ENCODE measurements around the gene WDR59.
"Not testable (repeated sequence)": the region's sequence is repeated elsewhere in the genome, so short reads cannot be mapped to it uniquely, and the experiment has no call there.

WDR59 gene

GRCh38 chr16:74975591-74975990 lies 9.3 kb downstream of the WDR59 start:
- no peak for DNase-seq

DNA sequence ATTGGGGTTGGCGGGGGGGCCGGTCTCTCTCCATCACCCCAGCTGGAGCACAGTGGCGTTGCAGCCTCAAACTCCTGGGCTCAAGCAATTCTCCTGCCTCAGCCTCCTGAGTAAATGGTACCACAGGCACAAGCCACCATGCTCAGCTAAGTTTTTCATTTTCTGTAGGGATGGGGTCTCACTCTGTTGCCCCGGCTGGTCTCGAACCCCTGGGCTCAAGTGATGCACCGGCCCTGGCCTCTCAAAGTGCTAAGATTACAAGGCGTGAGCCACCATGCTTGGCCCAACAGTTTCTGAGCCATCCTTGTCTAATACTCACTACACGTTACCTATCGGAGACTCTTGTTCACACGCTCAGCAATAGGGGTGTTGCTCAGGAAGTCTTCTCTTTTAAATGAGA lies 11.6 kb downstream of the WDR59 start:
- DNase-seq: no peak

DNA sequence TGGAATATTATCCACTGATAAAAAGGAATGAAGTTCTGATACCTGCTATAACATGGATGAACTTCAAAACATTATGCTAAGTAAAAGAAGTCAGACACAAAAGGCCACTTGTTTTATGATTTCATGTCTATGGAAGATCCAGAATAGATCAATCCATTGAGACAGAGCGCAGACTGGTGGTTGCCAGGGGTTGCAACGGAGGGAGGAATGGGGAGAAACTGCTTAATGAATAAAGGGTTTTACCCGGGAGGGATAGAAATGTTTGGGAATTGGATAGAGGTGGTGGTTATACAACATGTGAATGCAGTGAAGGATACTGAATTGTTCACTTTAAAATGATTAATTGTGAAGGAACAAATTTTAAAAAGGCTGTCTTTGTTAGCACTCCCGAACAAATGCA lies 30.2 kb downstream of the WDR59 start:
- DNase-seq: no peak

GRCh38 chr16:74951681-74952080 lies 33.2 kb downstream of the WDR59 start:
- DNase-seq: no peak

GRCh38 chr16:74951206-74951605 lies 33.7 kb downstream of the WDR59 start:
- no peak for DNase-seq

DNA sequence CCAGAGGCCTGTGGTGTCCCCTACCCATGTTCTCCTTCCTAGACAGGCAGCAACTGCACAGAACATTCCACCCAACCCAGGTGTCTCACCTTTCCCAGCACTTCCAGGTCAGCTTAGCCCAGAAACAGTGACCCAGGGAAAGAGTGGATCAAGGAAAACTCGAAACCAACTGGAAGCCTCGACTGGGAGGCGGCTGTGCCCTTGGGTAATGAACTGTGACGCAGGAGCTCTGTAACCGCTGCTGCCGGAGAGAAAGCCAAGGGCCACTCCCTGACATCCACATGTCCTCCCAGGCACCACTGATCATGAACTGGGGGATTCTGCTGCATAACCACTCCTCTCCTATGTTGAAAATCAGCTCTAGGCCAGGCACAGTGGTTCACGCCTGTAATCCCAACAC lies 34.4 kb downstream of the WDR59 start:
- DNase-seq: no peak

GRCh38 chr16:74949309-74949708 lies 35.6 kb downstream of the WDR59 start:
- no peak for DNase-seq

DNA sequence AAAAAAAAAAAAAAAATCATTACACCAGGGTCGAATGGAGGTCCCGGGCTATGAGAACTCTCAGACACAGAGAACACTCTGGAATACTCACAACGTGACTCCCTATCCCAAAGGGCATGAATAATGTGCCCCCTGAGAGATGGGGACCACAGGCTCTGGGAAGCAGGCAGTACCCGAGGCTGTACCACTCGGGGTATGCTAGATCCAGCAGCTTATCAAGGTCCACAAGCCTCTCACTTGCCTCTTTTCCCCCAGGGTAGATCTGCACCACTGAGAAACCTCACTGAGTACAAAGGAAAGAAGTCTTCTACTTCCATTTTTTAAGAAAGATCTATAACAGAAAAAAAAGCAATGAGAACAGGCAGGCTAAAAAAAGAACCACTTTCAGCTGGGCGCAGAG lies 40.5 kb downstream of the WDR59 start:
- DNase-seq: no peak

DNA sequence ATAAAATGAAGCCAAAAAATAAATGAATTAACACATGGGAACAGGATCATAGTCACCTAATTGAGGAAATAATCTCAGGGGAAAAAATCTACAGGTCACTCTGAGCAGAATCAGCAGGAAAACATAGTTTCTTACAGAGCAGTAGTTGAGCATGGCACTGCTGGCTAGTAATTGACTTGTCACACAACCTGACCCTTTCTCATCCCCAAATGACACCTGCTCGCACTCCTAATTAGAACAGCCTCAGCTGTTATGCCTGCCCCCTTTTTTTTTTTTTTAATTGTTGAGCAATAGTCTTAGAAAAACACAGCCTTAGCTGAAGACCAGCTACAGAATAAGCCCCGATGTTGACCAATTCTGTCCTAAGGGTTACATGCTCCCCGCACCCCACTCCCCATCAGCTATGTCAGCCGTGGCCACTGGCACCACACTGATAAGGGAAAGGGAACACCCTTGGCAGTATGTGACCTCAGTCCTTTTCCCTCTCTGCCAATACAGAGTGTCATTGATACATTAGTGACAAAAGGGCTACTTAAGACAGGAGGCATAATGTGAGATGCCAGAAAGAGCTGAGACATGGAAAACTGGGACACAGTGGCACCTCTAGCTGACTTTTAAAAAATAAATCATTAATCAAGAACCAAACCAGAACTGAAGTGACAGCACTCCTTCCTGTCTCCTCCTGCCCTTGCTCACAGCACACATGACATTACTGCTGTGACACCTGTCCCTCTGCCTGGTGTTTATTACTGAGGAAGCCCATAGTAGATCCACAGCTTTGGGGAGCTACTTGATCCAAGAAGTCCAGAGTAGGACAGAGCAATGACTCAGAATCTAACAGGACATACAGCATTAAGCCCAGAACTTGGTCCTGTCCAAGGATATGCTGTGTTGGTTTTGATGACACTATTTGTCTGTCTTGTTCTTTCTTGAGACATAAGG lies 41.7 kb downstream of the WDR59 start:
- DNase-seq: no peak

- DNase-seq: no peak
Observed at GRCh38 chr16:74942566-74942965, 42.4 kb downstream of the WDR59 start.

GRCh38 chr16:74939688-74940087 lies 45.2 kb downstream of the WDR59 start:
- no peak for DNase-seq

DNA sequence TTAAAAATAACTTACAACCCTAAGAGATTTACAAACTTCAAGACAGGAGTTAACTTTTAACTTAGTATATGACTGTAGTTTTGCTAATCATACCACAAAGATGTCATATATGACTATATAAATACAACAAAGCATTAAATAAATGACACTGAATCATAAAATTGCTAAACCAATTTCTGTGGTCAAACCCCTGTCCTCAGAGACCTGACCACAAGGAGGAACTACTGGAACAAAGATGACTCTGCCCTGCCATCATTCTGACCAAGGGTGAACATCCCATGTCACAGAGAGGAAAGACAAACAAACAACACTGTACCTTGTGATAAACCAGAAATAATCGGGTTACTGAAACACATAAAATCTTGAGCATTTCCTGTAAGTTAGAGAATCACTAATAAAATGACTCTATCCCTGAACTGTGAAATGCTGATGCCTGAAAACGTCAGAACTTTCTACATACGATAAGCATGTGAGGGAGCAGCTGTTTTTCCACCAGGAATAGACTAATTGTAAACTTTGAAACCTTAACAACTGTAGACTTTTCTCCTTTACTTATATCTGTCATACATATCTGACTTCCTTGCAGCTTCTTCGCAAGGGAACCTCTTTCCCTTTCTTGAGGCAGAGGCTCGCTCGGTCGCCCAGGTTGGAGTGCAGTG lies 47.9 kb downstream of the WDR59 start:
- DNase-seq: no peak

DNA sequence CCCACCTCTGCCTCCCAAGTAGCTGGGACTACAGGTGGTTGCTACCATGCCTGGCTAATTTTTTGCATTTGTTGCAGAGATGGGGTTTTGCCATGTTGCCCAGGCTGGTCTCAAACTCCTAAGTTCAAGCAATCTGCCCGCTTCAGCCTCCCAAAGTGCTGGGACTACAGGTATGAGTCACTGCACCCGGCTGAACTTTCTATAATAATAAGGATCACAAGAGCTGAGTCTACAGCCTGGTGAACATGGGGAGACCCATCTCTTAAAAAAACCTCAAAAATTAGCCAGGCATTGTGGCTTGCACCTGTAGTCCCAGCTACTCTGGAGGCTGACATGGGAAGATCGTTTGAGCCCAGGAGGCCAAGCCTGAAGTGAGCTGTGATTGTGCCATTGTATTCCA lies 53.5 kb downstream of the WDR59 start:
- DNase-seq: no peak

DNA sequence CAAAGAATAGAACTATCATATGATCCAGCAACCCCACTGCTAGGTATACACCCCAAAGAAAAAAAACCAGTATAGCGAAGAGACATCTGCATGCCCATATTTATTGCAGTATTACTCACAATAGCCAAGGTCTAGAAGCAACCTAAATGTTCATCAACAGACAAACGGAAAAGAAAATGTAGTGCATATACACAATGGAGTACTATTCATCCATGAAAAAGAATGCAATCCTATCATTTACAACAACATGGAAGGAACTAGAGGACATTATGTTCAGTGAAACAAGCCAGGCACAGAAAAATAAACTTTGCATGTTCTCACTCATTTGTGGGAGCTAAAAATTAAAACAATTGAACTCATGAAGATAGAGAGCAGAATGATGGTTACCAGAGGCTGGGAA lies 55.3 kb downstream of the WDR59 start:
- DNase-seq: no peak

DNA sequence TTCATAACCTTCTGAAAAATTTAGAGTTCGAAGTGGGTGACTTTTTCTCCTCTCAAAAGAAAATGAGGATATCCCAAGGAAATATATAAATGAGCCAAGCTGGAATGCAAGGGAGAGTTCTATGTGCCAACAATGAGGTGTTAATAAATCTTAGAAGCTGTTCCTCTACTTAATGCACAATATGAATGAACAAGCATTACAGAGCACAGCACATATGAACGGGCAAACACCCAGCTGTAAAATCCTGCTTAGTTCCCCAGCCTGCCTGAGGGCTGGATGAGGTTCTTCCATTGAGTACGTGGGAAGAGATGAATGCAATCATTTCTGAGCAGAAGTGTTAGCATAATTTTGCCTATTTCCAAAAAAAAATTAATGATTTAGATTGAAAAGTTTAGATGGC lies 58.1 kb downstream of the WDR59 start:
- no peak for DNase-seq

DNA sequence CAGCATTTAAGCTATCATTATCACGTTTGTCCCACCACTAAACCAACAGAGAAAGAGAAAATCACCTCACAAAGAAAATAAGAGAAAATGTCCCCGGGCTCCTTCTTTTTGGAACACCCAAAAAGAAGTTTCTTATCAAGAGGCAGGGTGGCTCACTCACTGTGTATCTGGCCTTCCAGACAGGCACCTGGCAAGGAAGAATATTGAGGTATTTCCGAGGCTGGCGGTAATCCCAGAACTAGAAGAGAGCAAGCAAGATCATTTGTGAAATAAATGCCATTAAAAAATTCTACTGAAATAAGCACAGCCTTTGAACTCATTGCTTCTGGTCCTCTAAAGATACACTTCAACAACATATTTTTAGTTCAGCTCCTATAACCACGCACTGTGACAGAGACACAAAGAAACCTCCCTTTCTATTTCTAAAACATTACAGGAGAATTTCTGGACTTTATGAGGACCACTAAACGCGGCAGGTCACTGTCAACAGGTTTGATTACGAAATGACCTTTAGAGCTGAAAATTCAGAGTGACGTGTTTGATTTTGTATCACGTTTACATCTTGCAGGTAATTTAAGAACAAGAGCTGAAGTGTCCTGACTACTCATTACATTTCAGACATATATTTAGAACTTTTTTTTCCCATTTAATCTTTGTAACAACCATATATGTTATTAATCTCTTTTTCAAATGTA lies 61.0 kb downstream of the WDR59 start:
- DNase-seq: no peak

GRCh38 chr16:74922150-74923138 lies 62.5 kb downstream of the WDR59 start:
- no peak for DNase-seq

- no peak for DNase-seq
Observed at GRCh38 chr16:74921051-74921450, 63.9 kb downstream of the WDR59 start.

DNA sequence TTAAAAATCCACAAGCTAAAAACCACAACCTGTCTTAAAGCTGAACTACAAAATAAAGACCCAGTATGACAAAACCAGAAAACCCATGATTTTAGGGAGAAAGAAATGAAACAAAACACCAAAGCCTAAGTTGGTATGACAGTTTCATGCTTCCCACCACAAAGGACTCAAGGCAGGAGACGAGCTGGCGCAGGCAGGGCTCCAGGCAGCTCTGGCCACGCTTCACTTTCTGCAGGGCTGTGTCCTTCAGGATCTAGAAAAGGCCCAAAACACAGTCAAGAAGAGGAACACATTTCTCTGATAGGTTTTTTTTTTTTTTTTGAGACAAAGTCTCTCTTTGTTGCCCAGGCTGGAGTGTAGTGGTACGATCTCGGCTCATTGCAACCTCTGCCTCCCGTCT lies 75.3 kb downstream of the WDR59 start:
- no peak for DNase-seq

DNA sequence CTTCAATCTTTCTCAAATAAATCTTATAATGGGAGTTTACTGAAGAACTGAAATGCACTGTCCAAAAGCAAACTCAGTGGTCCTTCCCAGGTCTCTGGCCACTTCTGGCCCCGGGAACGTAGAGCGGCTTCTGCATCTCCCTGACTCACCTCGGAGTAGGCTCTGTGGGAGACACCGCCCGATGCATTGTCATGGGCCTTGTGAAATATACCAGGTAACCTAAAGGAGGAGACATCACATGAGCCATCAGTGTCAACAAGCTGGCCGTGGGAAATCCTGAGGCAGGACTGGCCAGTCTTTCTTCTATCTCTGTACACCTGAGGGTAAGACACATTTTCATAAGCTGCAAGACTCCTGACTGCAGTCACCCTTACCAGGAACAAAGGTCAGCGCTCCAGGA lies 76.2 kb downstream of the WDR59 start:
- not testable (repeated sequence) for DNase-seq

- DNase-seq: no peak
Observed at GRCh38 chr16:74903901-74904678, 80.8 kb downstream of the WDR59 start.

DNA sequence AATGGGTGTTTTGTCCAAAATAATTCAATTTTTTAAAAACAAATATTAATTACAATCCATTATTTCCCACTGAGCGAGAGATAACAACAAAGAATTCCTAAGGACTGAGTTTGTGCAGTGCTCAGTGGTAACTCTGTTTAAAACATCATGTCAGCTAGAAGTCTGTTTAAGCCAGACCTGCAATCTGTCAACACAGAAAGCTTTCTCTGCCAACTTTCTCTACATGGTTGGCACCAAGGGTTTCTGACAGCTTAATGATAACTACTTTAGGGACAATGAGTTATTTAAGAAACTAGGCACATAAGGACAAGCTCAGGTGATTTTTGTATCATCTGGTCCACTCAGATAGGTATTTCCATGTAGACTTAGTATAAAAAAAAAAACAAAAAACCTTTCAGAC lies 81.8 kb downstream of the WDR59 start:
- no peak for DNase-seq
